A673 (cell line): ENCODE results near the gene PXN. TPM values are rescaled to one million over a fixed set of nuclear protein-coding genes. Genes with fewer than 3 reads are reported as not detected.

ENCODE experiments used
- BruUV-seq: library from RNA; stranded (reverse); fragments of 400-500 nt; replicated peaks from 2 replicates; lab custom pipeline; 2021; lab: Mats Ljungman, UMichigan
- CTCF ChIA-PET: fragments of 300-600 bp; sonication (Branson Sonifier 250); formaldehyde crosslinking; loops from one replicate; lab custom pipeline; 2022; ENCODE audit warnings: antibody characterized with exemption; lab: Charles Lee
- POLR2A ChIA-PET: fragments of 300-600 bp; sonication (Branson Sonifier 250); formaldehyde crosslinking; loops from one replicate; lab custom pipeline; 2022; ENCODE audit warnings: antibody characterized with exemption; ENCODE audit not compliant: low non-redundant PET; lab: Charles Lee
- DNase-seq: peaks from one replicate; pipeline ENCODE4 v3.0.0-alpha.2; 2015; ENCODE audit warnings: low spot score
- H3K27ac ChIP-seq: fragments of 200-600 bp; sonication (generic); 2 replicates; pipeline ENCODE4 v1.5.1; 2016; ENCODE audit warnings: mixed run types, low read depth, mild to moderate bottlenecking, mixed read lengths, antibody characterized with exemption, low read length; ENCODE audit not compliant: poor library complexity, severe bottlenecking
- H3K27me3 ChIP-seq: fragments of 200-600 bp; sonication (generic); replicated peaks from 2 replicates; pipeline ENCODE4 v1.6.1; 2017; ENCODE audit warnings: mixed run types, low read depth, mild to moderate bottlenecking, mixed read lengths, antibody characterized with exemption, low read length; ENCODE audit not compliant: insufficient read depth, poor library complexity
- H3K36me3 ChIP-seq: fragments of 200-600 bp; sonication (generic); 2 replicates; pipeline ENCODE4 v1.6.1; 2016; ENCODE audit warnings: mixed run types, mild to moderate bottlenecking, mixed read lengths, antibody characterized with exemption, low read length; ENCODE audit not compliant: insufficient read depth, poor library complexity, severe bottlenecking
- H3K4me1 ChIP-seq: fragments of 200-600 bp; sonication (generic); 2 replicates; pipeline ENCODE4 v1.6.1; 2017; ENCODE audit warnings: mixed run types, mild to moderate bottlenecking, mixed read lengths, antibody characterized with exemption, low read length; ENCODE audit not compliant: insufficient read depth, poor library complexity, severe bottlenecking
- H3K4me3 ChIP-seq: fragments of 200-600 bp; sonication (generic); 2 replicates; pipeline ENCODE4 v1.5.1; 2016; ENCODE audit warnings: low read depth, mixed run types, mild to moderate bottlenecking, mixed read lengths, low read length; ENCODE audit not compliant: poor library complexity, severe bottlenecking
- H3K9me3 ChIP-seq: fragments of 200-600 bp; sonication (generic); 2 replicates; pipeline ENCODE4 v1.6.1; 2016; ENCODE audit warnings: mixed run types, low read depth, mild to moderate bottlenecking, mixed read lengths, antibody characterized with exemption, low read length; ENCODE audit not compliant: poor library complexity, severe bottlenecking
- CTCF ChIP-seq: fragments of 300-800, 200-600 bp; sonication (generic); conservative IDR thresholded peaks from 2 replicates; pipeline ENCODE4 v1.5.1; 2017; ENCODE audit warnings: low read depth, mild to moderate bottlenecking, antibody characterized with exemption, low read length, moderate library complexity, mixed read lengths
- EZH2 ChIP-seq: fragments of 200-600 bp; sonication (generic); IDR thresholded peaks from 2 replicates; pipeline ENCODE4 v1.6.1; 2017; ENCODE audit warnings: borderline replicate concordance, low read depth, mild to moderate bottlenecking, mixed read lengths, antibody characterized with exemption, low read length; ENCODE audit not compliant: poor library complexity, severe bottlenecking
- intact Hi-C: fragments of 100-400 bp; cut with micrococcal nuclease; formaldehyde crosslinking; loops from one replicate; pipeline ENCODE4 v1.10.0; 2022; ENCODE audit not compliant: unreplicated experiment
- total RNA-seq: library from RNA; stranded (reverse); gene quantifications from 2 replicates; pipeline ENCODE4 v1.2.3, GENCODE V29; 2021

The PXN gene
- total RNA-seq, 1 experiment from 2014 or later = 127 TPM

GRCh38 chr12:120220838-120221575 lies 44.5 kb downstream of the PXN start:
- no peak for TF ChIP-seq CTCF
- TF ChIP-seq EZH2 = no peak
- DNase-seq = no peak
- ChIA-PET POLR2A (interaction anchor here (0.5 to 1.2 kb wide), 2 partner anchors 20 to 311 kb away, joined by 4 to 7 read pairs; partner anchors contain the start of gene RPLP0), CTCF (interaction anchor here (1.0 kb wide), 1 partner anchor 81 kb away, joined by 4 read pairs; the partner anchor contains the start of gene SIRT4)
- intact Hi-C loops = loop anchor here (10.0 kb wide), 1 partner anchor 214 kb away; the partner anchor contains the start of gene COX6A1
- Histone ChIP-seq H3K27me3 (no peaks in the 10 kb centered on the region), H3K27ac (no peak overlapping the region), H3K4me3 (no peak overlapping the region), H3K9me3 (no peaks in the 10 kb centered on the region), H3K36me3 (peaks cover 25% of the 10 kb centered on the region), H3K4me1 (peaks cover 18% of the 10 kb centered on the region)
- BruUV-seq = no TSS peak

GRCh38 chr12:120218680-120219606 lies 46.6 kb downstream of the PXN start:
- intact Hi-C loops = no loop called here
- no TSS peak for BruUV-seq
- Histone ChIP-seq H3K27me3 (no peaks in the 10 kb centered on the region), H3K27ac (no peak overlapping the region), H3K36me3 (peaks cover 36% of the 10 kb centered on the region), H3K9me3 (no peaks in the 10 kb centered on the region), H3K4me1 (no peaks in the 10 kb centered on the region), H3K4me3 (no peak overlapping the region)
- no peak for TF ChIP-seq EZH2
- TF ChIP-seq CTCF = no peak
- CTCF ChIA-PET = interaction anchor here (0.5 to 0.6 kb wide), 2 partner anchors 9 to 72 kb away, joined by 3 read pairs; partner anchors contain the start of gene RNU4-2
- no peak for DNase-seq
- POLR2A ChIA-PET = interaction anchor here (0.9 to 1.0 kb wide), 2 partner anchors 18 to 49 kb away, joined by 3 to 4 read pairs; no protein-coding TSS in a partner anchor
